Type B pancreatic cell (in vitro differentiated cells): ENCODE measurements around the gene RAB5IF. TPM values are rescaled to one million over a fixed set of nuclear protein-coding genes. Genes with fewer than 3 reads are reported as not detected.

Experiments used
- DNase-seq: peaks from one replicate; pipeline ENCODE4 v3.0.0; 2021; ENCODE audit warnings: mixed read lengths; ENCODE audit not compliant: unreplicated experiment; ENCODE audit errors: extremely low spot score
- H3K27ac Mint-ChIP-seq: 2 replicates; pipeline ENCODE4 v1.8.0; 2021; ENCODE audit warnings: mild to moderate bottlenecking, mixed read lengths
- H3K27me3 Mint-ChIP-seq: 2 replicates; pipeline ENCODE4 v1.8.0; 2021; ENCODE audit warnings: mixed read lengths
- H3K36me3 Mint-ChIP-seq: 2 replicates; pipeline ENCODE4 v1.8.0; 2021; ENCODE audit warnings: mixed read lengths
- H3K4me1 Mint-ChIP-seq: one replicate; pipeline ENCODE4 v1.8.0; 2021; ENCODE audit warnings: mixed read lengths; ENCODE audit not compliant: unreplicated experiment
- H3K4me3 Mint-ChIP-seq: 2 replicates; pipeline ENCODE4 v1.8.0; 2021; ENCODE audit warnings: mild to moderate bottlenecking, mixed read lengths
- H3K9me3 Mint-ChIP-seq: 2 replicates; pipeline ENCODE4 v1.8.0; 2021; ENCODE audit warnings: mixed read lengths
- total RNA-seq: library from RNA; stranded (reverse); gene quantifications from 2 replicates; pipeline ENCODE4 v1.2.1, GENCODE V29; 2021; ENCODE audit warnings: low replicate concordance
- TF ChIP-seq, protein P1 (sequence below): fragments of 200-600 bp; sonication (generic); conservative IDR thresholded peaks from 2 replicates; pipeline ENCODE4 v1.5.0; 2021; ENCODE audit warnings: antibody characterized with exemption, mild to moderate bottlenecking

RAB5IF gene
- total RNA-seq, 1 donor from 2014 or later, result 85.8 TPM

DNA sequence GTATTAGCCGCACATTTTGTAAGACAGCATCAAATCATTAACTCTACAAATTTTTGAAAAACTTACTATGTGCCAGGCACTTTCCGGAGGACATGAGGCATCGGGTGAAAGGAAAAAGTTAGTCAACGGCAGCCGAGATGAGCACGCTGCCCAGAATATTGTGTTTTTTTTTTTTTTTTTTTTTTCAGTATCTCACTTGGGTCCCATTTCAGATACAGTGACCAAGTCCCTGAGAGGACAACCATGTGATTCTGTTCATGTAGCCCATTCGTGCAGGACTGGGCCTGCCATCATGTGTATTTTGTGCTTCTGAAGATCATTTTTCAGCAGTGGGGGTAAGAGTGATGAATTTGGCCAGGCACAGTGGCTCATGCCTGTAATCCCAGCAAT is 39.1 kb downstream of the RAB5IF start:
- Mint-ChIP-seq H3K27me3 (no peaks in the 10 kb centered on the region), H3K9me3 (no peaks in the 10 kb centered on the region), H3K4me3 (no peak overlapping the region), H3K27ac (no peak overlapping the region), H3K4me1 (no peaks in the 10 kb centered on the region), H3K36me3 (no peaks in the 10 kb centered on the region)
- DNase-seq, result no peak
- TF ChIP-seq, protein P1, sequence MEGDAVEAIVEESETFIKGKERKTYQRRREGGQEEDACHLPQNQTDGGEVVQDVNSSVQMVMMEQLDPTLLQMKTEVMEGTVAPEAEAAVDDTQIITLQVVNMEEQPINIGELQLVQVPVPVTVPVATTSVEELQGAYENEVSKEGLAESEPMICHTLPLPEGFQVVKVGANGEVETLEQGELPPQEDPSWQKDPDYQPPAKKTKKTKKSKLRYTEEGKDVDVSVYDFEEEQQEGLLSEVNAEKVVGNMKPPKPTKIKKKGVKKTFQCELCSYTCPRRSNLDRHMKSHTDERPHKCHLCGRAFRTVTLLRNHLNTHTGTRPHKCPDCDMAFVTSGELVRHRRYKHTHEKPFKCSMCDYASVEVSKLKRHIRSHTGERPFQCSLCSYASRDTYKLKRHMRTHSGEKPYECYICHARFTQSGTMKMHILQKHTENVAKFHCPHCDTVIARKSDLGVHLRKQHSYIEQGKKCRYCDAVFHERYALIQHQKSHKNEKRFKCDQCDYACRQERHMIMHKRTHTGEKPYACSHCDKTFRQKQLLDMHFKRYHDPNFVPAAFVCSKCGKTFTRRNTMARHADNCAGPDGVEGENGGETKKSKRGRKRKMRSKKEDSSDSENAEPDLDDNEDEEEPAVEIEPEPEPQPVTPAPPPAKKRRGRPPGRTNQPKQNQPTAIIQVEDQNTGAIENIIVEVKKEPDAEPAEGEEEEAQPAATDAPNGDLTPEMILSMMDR, result no peak

DNA sequence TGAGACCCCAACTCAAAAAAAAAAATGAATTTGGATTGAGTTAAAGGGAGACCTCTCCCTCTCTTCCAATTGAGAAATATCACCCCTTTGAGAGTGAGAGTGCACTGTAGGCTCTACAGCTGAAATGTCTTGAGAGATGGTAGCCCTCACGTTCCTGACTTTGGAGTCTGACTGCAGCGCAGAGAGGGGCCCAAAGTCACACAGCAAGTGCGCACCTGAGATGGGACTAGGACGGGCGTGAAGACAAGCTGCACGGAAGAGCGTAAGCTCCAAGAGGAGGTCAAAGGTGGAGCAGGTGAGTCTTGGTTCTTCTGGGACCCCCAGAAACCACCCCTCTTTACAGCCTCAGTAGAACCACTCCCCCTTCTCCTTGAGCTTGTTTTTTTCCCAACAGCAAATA is 39.8 kb downstream of the RAB5IF start:
- DNase-seq, result no peak
- H3K4me3 Mint-ChIP-seq, result no peak overlapping the region
- H3K9me3 Mint-ChIP-seq, result no peaks in the 10 kb centered on the region
- H3K4me1 Mint-ChIP-seq, result no peaks in the 10 kb centered on the region
- TF ChIP-seq, protein P1, result no peak
- no peak overlapping the region for H3K27ac Mint-ChIP-seq
- no peaks in the 10 kb centered on the region for H3K36me3 Mint-ChIP-seq
- H3K27me3 Mint-ChIP-seq, result no peaks in the 10 kb centered on the region

GRCh38 chr20:36645998-36646397 is 40.4 kb downstream of the RAB5IF start, which contains the start of gene SLA2:
Gene SLA2, minus strand, starts transcription at chr20:36646196. Its CDS starts 4,861 bp downstream, at chr20:36641335.
- DNase-seq, result no peak
- H3K27ac Mint-ChIP-seq, result no peak within 1 kb of the TSS
- no peak within 1 kb of the TSS for H3K4me3 Mint-ChIP-seq
- no peaks in the 10 kb centered on the region for H3K27me3 Mint-ChIP-seq
- H3K36me3 Mint-ChIP-seq, result no peaks in the 10 kb centered on the region
- TF ChIP-seq, protein P1, result no peak
- H3K4me1 Mint-ChIP-seq, result no peaks in the 10 kb centered on the region
- no peaks in the 10 kb centered on the region for H3K9me3 Mint-ChIP-seq

GRCh38 chr20:36646678-36647077 is 41.1 kb downstream of the RAB5IF start:
- no peak overlapping the region for H3K4me3 Mint-ChIP-seq
- H3K9me3 Mint-ChIP-seq, result no peaks in the 10 kb centered on the region
- H3K36me3 Mint-ChIP-seq, result no peaks in the 10 kb centered on the region
- no peaks in the 10 kb centered on the region for H3K4me1 Mint-ChIP-seq
- DNase-seq, result no peak
- TF ChIP-seq, protein P1, result no peak
- H3K27ac Mint-ChIP-seq, result no peak overlapping the region
- H3K27me3 Mint-ChIP-seq, result no peaks in the 10 kb centered on the region

DNA sequence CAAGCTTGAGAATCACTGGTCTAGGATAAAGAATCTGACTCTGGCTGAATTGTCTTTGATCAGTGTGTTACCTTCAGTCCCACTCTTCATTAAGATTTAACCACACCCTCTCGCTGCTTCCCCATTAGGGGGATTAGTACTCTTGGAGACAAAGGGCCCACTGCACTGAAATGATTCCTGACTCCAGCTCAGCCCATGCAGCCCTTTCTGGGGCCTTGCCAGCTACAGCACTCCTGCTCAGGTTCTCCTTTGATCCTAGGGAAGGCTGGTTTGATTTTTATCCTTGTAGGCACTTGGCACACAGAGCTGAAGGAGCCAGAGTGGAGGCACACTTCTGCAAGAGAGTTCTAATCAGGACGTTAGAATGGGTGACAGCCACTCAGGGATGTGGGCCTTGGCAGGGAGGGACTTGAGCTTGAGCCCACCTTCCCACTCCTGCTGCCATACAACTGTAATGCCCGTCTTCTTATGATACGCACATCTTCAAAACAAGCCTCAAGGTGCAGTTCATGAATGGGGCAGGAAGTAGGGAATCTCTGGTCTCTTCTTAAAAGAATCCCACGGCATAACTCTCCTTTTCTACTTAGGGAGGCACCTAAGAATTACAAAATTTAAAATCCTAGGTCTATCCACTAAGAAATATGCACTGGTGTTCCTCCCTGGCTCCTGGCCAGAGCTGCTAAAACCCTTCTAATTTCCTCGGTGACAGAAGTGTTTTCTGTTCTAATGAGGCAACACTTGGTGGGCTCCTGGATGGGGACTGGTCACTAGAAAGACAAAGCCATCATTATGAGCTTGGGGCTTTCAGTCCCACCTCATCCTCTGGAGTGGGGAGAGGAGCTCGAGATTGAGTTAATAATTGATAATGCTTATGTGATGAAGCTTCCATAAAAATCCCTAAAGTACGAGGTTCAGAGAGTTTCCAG is 41.9 kb downstream of the RAB5IF start:
- Mint-ChIP-seq H3K4me3 (no peak overlapping the region), H3K27me3 (no peaks in the 10 kb centered on the region), H3K36me3 (no peaks in the 10 kb centered on the region), H3K4me1 (no peaks in the 10 kb centered on the region), H3K9me3 (no peaks in the 10 kb centered on the region), H3K27ac (no peak overlapping the region)
- DNase-seq, result no peak
- TF ChIP-seq, protein P1, result no peak
